Nephron progenitor cell (in vitro differentiated cells): Measurements from ENCODE around the gene ITSN1.

ENCODE experiments used
- DNase-seq: peaks from one replicate; pipeline ENCODE4 v3.0.0; 2021
- H3K27ac Mint-ChIP-seq: 2 replicates; pipeline ENCODE4 v1.8.0; 2021; ENCODE audit warnings: mild to moderate bottlenecking, moderate library complexity, mixed read lengths
- H3K27me3 Mint-ChIP-seq: 2 replicates; pipeline ENCODE4 v1.8.0; 2021; ENCODE audit warnings: mild to moderate bottlenecking, low read depth, mixed read lengths; ENCODE audit not compliant: poor library complexity
- H3K36me3 Mint-ChIP-seq: 2 replicates; pipeline ENCODE4 v1.8.0; 2021; ENCODE audit warnings: low read depth, mixed read lengths
- H3K4me1 Mint-ChIP-seq: 2 replicates; pipeline ENCODE4 v1.8.0; 2021; ENCODE audit warnings: mixed read lengths
- H3K4me3 Mint-ChIP-seq: 2 replicates; pipeline ENCODE4 v1.8.0; 2021; ENCODE audit warnings: mild to moderate bottlenecking, moderate library complexity, mixed read lengths
- H3K9me3 Mint-ChIP-seq: 2 replicates; pipeline ENCODE4 v1.8.0; 2021; ENCODE audit warnings: mild to moderate bottlenecking, moderate library complexity, mixed read lengths
- CTCF ChIP-seq: fragments of 200-600 bp; sonication (generic); IDR thresholded peaks from 2 replicates; pipeline ENCODE4 v1.5.0; 2021; ENCODE audit warnings: antibody characterized with exemption

Gene ITSN1

DNA sequence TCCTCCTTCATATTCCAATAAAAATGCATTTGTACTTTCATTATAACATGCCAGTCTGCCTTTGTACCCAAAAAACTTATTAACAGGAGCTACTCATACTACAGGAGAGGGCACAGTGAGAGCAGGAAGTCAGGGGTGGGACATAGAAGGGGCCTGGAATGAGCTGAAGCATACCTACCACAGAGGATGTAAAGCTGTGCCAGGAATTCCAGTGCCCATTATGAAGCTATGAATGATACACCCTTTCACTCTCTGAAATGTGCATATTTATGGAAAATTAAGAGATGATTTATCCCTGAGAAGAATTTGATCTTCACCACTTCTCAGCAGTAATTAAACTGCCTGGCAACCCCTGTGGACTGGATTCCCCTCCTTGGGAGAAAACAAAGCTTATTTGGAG lies 207.5 kb downstream of the ITSN1 start:
- no peak overlapping the region for H3K4me3 Mint-ChIP-seq
- no peak for DNase-seq
- H3K36me3 Mint-ChIP-seq: peaks cover 8% of the 10 kb centered on the region

DNA sequence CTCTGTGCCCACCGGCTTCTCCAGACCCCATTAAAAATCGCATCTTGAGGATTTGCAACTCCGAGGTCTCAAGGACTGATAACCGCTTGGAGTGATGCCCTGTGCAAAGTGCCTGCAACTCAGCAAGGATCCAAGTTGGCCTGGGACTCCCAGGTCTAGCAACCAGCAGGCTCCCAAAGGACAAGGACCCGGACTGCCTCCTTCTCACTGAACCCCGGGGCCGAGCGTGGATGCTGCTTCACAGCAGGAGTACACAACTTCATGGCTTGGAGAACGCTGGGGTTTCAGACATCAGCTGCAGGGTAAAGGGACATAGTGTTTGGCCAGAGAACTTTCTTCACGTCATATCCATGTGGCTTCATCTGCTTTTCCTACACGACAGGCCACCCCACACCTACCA lies 208.1 kb downstream of the ITSN1 start:
- Mint-ChIP-seq H3K36me3 (peaks cover 8% of the 10 kb centered on the region), H3K4me3 (no peak overlapping the region), H3K4me1 (peaks cover 24% of the 10 kb centered on the region), H3K9me3 (peaks cover 13% of the 10 kb centered on the region), H3K27ac (no peak overlapping the region), H3K27me3 (peaks cover 5% of the 10 kb centered on the region)
- no peak for TF ChIP-seq CTCF
- no peak for DNase-seq

More for the DNA sequence above, 207.5 kb downstream of the ITSN1 start:
- Mint-ChIP-seq H3K9me3 (peaks cover 13% of the 10 kb centered on the region), H3K27me3 (peaks cover 5% of the 10 kb centered on the region), H3K4me1 (peaks cover 30% of the 10 kb centered on the region), H3K27ac (no peak overlapping the region)
- no peak for TF ChIP-seq CTCF

GRCh38 chr21:33850985-33851384 lies 208.7 kb downstream of the ITSN1 start:
- no peak overlapping the region for H3K27ac Mint-ChIP-seq
- DNase-seq: no peak
- peaks cover 3% of the 10 kb centered on the region for H3K27me3 Mint-ChIP-seq
- peaks cover 7% of the 10 kb centered on the region for H3K36me3 Mint-ChIP-seq
- TF ChIP-seq CTCF: no peak
- H3K4me1 Mint-ChIP-seq: peaks cover 20% of the 10 kb centered on the region
- peaks cover 10% of the 10 kb centered on the region for H3K9me3 Mint-ChIP-seq
- H3K4me3 Mint-ChIP-seq: no peak overlapping the region

GRCh38 chr21:33852485-33852884 lies 210.2 kb downstream of the ITSN1 start:
- H3K4me1 Mint-ChIP-seq: peaks cover 16% of the 10 kb centered on the region
- H3K27me3 Mint-ChIP-seq: peaks cover 7% of the 10 kb centered on the region
- no peak for DNase-seq
- no peak overlapping the region for H3K27ac Mint-ChIP-seq
- no peak overlapping the region for H3K4me3 Mint-ChIP-seq
- H3K36me3 Mint-ChIP-seq: no peaks in the 10 kb centered on the region
- no peak for TF ChIP-seq CTCF
- H3K9me3 Mint-ChIP-seq: no peaks in the 10 kb centered on the region

DNA sequence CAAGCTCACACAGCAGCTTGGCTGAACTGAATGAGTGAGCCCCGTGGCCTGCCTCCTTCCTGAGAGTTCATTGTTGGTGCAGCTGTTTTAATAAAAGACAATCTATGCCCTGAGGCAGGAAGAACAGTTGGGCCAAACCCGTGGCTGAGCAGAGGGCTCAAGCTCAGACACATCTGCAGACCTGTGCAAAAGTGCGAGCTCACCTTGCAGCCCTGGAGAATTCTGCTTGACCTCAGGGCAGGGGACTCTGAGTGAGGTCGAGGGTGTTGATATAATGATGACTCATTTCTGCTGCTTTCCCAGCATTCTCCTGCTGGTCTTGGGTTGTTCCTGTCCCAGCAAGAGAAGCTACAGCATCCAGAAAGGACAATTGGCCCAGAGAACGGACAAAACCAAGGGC lies 212.3 kb downstream of the ITSN1 start:
- Mint-ChIP-seq H3K4me1 (peaks cover 20% of the 10 kb centered on the region), H3K4me3 (no peak overlapping the region), H3K9me3 (no peaks in the 10 kb centered on the region), H3K36me3 (no peaks in the 10 kb centered on the region), H3K27me3 (peaks cover 8% of the 10 kb centered on the region), H3K27ac (no peak overlapping the region)
- TF ChIP-seq CTCF: no peak
- DNase-seq: no peak

DNA sequence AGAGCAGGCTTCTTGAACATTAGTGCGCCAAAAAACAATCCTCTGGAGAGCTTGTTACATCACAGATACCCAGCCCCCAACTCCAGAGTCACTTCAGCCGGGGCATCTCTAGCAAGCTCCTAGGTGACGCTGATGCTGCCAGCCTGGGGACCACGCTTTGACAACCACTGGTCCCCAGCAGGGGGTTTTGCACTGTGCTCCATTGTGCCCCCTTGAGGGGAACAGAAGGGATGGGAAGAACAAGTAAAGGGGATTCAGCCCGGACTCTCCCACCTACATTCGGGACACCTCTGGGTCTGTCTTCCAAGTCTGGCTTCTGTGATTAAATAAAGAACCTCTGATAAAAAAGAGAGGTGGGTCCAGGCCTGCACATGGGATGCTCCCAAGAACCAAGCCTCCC lies 212.9 kb downstream of the ITSN1 start:
- Mint-ChIP-seq H3K27me3 (peaks cover 8% of the 10 kb centered on the region), H3K27ac (no peak overlapping the region), H3K36me3 (no peaks in the 10 kb centered on the region), H3K4me3 (no peak overlapping the region), H3K9me3 (no peaks in the 10 kb centered on the region), H3K4me1 (peaks cover 22% of the 10 kb centered on the region)
- TF ChIP-seq CTCF: no peak
- DNase-seq: no peak
